Fibroblast of skin of left biceps (primary cell): ENCODE results near the gene CD28.
A peak's percentile ranks its signal among the peaks of the same experiment; 100 is the strongest.
"Not testable (repeated sequence)": the region's sequence is repeated elsewhere in the genome, so short reads cannot be mapped to it uniquely, and the experiment has no call there.

ENCODE experiments used
- DNase-seq, 2 experiments: peaks; one replicate each; pipeline ENCODE4 v3.0.0-alpha.2; 2013; ENCODE audit warnings: low read depth in 2 of 2

CD28 gene

GRCh38 chr2:203783496-203784203, 77.2 kb downstream of the CD28 start:
- peak; percentile 83 to 87 for DNase-seq

GRCh38 chr2:203784710-203785270, 78.4 kb downstream of the CD28 start:
- not testable (repeated sequence) for DNase-seq

DNA sequence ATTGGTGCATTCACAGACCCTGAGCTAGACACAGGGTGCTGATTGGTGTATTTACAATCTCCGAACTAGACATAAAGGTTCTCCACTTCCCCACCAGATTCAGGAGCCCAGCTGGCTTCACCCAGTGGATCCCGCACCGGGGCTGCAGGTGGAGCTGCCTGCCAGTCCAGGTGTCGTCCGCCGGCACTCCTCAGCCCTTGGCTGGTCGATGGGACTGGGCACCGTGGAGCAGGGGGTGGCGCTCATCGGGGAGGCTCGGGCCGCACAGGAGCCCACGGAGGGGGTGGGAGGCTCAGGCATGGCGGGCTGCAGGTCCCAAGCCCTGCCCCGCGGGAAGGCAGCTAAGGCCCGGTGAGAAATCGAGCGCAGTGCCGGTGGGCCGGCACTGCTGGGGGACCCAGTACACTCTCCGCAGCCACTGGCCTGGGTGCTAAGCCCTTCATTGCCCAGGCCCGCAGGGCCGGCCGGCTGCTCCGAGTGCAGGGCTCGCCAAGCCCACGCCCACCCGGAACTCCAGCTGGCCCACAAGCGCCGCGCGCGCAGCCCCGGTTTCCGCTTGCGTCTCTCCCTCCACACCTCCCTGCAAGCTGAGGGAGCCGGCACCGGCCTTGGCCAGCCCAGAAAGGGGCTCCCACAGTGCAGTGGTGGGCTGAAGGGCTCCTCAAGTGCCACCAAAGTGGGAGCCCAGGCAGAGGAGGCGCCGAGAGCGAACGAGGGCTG, 79.1 kb downstream of the CD28 start:
- not testable (repeated sequence) for DNase-seq

DNA sequence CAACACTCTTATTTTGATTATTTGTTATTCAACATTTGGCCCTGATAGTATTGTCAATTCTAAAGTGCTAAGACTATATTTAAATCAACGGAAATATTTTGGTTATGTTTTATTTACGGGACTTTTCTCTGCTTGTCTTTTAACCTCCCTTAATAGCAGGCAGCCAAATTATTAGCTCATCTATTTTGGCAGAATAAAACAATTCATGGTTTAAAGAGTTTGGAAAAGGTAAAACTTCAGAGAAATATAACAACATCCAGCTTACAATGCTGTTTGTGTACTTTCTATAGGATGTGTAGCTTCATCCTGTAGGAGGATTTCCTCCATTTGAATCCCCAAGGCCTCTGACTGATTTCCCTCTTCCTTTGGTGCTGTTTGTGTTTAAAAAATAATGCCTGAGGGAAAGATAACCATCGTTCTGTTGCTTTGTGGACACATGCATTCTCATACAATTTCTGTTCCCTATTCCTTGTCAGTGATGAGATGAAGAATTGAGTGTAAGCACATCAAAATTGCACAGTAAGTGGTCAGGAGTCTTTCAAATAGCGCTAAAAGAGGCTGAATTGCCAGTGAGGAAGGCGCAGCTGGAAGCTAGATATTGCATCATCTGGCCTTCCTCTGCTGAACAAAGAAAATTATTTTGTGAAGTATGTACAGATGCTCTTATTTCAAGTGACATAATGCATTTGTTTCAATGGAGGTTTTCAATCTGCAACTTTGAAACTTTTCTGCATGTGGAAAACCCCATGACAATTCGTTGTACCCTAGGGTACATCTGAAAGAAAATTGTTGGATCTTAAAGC, 80.3 kb downstream of the CD28 start:
- DNase-seq = peak; percentile 89 to 90

GRCh38 chr2:203787979-203788378, 81.5 kb downstream of the CD28 start:
- DNase-seq = no peak
